SK-N-DZ (cell line): ENCODE data around the gene NID1.
"Not testable (repeated sequence)": the region's sequence is repeated elsewhere in the genome, so short reads cannot be mapped to it uniquely, and the experiment has no call there.

Experiments
- DNase-seq: peaks from one replicate; pipeline ENCODE4 v3.0.0-alpha.2; 2015; ENCODE audit warnings: low spot score

The NID1 gene

DNA sequence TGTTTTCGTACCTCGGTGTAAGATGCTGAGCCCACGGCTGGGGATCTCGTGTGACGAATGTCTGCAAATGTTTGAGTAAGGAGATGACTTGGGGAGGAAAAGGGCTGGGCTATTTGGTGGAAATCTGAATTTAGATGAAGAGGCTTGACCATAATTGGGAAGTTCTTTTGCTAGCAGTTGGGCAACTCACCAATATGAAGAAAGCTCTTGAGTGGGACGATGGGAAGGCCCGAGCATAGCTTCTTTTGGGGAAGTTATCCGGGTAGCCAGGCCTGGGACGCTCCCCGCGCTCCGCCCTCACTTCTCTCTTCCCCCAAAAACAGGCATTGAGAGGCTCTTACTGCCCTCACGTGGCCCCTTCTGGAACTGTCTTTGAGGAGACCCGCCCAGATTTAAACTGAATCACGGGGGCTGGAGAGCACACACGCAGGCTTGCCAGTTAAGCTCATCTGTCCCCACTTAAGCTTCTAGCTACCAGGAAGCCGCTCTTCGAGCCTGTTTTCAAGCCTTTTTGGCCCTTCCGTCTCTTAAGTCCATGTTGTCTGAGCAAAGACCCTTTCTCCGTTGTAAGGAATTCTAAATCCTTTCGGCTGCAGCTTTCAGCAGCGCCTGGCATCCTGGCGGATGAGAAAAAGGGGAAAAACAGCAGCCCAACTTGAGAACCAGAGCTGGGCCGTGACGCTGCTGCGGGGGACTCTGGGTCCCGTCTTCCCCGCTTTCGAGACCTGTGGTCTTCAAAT lies 93.1 kb downstream of the NID1 start:
- DNase-seq: peak; percentile 83

DNA sequence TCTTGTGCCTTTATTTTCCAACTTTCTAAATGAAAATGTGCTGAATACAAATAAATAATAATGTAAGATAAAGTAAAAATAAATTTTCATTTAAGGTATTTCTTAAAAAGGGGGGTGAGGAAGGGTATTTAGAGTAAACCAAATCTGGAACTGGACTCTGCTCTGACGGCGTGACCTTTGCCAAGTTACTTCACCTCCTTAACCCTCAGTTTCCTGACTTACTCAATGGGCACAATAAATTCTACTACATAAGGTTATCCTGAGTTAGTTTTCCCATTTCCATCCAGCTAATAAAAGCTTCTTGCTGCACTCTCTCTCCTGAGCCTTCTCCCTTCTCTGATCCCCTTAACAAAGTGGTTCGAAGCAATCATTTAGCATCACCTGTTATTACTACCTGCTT lies 93.9 kb downstream of the NID1 start:
- no peak for DNase-seq

DNA sequence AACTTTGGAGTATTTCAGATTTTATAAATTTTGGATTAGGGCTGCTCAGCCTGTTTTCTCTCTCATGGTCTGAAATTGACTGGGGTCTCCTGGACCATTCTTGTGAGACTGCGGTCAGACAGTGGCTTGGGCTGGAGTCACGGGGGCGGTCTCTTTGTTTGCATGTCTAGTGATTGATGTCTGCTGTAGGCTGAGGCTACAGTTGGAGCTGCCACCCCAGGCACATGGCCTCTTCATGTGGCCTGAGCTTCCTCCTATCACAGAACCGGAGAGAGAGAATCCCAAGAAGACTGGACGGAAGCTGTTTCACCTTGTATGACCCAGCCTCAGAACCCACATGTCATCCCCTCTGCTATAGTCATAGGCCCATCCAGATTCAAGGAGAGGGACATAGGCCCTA lies 96.1 kb downstream of the NID1 start:
- DNase-seq: no peak

DNA sequence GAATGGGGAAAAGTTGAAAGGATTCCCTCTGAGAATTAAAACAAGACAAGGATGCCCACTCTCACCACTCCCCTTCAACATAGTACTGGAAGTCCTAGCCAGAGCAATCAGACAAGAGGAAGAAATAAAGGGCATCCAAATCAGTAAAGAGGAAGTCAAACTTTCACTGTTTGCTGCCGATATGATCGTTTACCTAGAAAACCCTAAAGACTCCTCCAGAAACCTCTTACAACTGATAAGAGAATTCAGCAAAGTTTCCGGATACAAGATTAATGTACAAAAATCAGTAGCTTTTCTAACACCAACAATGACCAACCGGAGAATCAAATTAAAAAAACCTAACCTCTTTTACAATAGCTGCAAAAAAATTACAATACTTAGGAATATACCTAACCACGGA lies 98.8 kb downstream of the NID1 start:
- not testable (repeated sequence) for DNase-seq

DNA sequence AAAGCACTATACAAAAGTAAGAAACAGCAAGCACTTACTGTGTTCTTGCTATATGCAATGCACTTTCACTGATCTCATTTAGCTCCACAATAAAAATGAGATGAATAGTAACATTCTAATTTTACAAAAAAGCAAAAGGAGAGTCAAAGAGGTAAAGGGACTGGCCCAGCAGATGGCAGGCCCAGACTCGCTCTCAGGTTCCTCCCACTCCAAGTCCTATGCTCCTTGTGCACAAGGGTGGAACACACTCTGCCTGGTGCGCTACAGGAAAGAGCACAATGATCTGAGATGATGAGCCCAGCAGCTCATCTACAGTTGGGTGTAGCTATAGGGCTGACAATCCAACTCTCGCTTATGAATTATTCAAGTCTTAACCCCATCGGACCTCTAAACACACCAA lies 104.1 kb downstream of the NID1 start:
- no peak for DNase-seq

DNA sequence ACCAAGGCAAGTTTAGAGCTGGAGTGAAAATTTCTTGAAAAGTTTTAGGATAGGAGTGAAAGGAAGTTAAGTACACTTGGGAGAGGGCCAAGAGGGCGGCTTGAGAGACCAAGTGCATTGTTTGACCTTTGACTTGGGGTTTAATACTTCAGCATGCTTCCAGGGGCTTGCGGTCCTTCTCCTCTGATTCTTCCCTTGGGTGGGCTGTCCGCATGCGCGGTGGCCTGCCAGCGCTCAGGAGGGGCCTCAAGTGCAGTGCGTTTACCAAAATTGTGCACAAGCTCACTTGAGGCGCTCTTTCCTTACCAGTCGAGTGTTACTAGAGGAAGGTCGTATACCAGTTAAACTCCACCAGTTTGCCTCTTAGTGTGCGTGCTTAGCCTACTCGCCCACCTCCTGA lies 106.9 kb downstream of the NID1 start:
- DNase-seq: no peak

DNA sequence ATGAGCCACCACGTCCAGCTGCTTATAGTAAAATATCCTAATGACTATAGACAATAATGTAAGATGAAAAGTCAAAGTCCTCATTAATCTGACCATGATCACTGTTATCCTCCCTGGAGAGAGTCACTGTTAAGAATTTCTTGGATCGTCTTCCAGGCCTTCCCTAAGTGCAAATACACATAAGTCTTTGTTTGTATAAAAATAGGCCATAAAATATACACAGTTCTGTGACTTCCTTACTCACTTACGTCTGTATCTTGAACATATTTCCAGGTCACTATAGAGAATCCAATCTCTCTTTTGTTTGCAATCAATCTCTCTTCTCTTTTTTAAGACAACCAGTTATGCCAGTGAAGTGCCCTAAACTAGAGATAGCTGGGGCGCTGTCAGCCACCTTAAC lies 109.1 kb downstream of the NID1 start:
- DNase-seq: no peak

DNA sequence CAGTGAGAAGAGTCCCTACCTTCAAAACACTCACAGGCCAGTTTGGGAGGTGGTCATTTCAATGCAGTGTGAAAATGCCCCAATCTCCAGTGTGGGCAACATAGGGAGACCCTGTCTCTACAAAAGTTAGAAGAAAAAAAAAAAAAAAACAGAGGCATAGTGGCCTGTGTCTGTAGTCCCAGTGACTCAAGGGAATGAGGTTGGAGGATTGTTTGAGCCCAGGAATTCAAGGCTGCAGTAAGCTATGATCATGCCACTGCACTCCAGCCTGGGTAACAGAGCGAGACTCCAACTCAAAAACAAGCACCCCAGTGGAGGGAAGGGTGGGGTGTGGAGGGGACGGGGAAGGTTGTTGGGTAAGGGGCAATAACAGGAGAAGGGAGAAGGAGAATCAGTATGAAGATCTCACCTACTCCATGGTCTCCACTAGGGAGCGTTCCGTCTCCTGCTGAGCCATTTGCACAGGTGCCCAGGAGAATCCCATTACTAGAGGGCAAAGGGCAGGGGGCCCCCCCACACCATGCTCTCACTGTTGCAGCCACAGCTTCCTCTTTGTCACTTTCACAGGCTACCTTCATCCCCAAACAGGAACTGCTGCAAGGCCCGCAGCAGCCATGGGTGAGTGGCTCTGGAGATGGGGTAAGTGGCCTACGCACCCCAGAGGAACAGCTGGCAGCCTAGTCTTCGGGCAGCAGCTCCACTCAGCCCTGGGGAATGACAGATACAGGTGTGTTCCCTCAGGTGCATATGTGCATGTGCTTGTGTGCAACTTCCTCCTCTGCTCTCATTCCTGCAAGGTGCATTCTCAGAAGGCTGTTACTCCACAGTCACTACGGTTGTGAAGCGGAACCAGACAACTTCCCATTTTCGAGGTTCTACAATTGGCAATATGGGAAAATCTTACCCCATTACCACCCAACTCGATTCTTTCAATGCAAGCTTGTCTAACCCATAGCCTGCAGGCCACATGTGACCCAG lies 110.3 kb downstream of the NID1 start:
- no peak for DNase-seq

DNA sequence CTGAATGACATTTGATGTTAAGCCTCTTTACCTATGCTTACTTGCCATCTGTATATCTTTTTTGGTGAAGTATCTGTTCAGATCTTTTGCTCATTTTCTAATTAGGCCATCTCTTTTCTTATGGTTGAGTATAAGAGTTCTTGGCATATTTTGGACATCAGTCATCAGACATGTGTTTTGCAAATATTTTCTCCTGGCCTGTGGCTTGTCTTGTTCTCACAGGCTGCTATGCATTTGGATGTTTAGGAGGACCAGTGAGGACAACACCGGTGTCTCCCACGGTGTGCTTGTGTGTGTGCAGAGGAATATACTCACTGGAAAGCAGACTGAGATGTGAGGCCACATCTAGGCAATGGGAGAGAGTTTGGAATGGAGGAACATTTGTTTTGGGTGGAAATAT lies 111.1 kb downstream of the NID1 start:
- no peak for DNase-seq

DNA sequence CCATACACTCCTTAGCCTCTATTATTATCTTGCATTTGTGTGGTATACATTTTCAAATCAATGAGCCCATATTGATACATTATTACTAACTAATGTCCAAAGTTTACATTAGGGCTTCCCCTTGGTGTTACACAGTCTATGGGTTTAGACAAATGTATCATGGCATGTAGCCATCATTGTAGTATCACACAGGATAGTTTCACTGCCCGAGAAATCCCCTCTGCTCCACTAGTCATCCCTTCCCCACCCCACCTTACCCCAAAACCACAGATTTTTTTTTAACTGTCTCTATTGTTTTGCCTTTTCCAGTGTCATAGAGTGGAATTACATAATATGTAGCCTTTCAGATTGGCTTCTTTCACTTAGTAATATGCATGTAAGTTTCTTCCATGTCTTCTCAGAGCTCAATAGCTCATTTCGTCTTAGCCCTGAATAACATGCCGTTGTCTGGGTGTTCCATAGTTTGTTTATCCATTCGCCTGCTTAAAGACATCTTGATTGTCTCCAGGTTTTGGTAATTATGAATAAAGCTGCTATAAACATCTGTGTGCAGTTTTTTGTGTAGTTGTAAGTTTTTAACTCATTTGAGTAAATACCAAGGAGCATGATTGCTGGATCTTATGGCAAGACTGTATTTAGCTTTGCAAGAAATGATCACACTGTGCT lies 111.8 kb downstream of the NID1 start:
- DNase-seq: no peak

DNA sequence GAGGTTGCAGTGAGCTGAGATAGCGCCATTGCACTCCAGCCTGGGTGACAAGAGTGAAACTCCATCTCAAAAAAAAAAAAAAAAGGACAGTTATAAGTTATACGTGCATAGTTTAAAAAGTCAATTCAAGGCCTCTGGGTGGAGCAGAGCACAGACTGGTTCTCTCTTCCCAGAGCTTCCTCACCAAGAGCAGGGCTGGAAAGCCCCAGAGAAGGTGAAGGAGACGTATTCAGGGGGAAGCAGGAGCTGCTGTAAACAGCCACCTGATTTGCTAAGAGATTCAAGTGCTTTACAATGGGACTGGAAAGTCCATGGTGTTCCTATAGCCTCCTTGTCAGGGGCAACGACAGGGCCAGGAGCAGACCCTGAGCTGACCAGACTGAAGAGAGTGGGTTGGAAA lies 113.2 kb downstream of the NID1 start:
- no peak for DNase-seq

DNA sequence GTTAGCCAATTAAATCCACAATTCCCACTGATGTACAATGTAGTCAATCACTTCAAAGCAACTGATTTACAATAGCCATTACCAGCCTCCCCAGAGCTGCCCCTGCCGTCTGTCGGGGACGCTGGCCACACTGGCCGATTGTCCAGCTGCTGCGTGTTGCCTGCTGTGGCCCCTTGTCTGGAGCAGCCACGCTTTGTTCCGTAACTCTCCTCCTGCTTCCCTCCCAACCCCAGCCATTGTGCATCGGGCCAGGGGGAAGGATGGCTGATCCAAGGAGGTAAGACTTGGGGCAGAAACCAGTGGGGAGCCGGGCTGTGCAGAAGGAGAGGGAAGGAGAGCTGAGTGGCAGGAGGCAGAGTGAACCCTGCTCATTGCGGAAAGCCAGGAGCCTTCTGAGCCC lies 114.6 kb downstream of the NID1 start:
- DNase-seq: no peak

DNA sequence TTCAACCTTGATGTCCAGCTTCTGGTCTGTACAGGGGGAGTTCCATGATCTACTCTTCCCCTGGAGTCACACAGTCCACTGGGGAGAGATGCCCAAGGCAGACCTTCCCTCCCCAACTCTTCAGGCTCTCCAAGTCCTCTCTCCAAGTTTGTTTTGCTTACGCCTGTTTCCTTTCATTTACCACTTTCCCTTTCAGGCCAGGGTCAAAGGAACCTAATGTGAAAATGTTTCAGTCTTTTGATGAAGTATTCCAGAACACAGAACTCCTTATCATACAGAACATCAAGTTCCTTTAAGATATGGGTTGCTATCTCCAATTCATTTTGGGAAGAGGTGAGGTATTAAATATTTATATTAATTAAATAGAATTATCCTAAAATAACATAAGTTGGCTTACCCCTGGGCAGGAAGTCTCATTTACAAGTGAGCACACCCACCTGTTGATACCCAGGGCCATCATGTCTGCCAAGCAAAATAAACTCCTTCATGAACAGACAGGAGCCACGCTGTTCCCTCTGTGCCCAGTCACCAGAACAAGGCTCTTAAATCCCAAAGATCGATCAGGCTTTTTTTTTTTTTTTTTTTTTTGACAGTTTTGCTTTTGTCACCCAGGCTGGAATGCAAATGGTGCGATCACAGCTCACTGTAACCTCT lies 116.0 kb downstream of the NID1 start:
- no peak for DNase-seq

DNA sequence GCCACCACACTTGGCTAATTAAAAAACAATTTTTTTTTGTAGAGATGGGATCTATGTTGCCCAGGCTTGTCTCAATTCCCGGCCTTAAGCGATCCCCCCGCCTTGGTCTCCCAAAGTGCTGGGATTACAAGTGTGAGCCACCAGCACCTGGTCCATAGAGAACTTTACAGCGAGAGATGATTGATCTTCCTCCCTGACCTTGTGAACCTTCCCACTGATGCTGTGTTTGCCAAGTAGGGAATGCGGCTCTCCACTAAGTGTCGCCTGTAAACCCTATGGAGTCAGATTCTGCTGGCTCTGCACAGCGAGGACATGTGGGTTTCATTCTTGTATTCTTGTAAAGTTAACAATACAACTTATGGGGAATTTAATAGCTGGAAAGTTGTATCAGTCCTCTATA lies 116.9 kb downstream of the NID1 start:
- DNase-seq: no peak

DNA sequence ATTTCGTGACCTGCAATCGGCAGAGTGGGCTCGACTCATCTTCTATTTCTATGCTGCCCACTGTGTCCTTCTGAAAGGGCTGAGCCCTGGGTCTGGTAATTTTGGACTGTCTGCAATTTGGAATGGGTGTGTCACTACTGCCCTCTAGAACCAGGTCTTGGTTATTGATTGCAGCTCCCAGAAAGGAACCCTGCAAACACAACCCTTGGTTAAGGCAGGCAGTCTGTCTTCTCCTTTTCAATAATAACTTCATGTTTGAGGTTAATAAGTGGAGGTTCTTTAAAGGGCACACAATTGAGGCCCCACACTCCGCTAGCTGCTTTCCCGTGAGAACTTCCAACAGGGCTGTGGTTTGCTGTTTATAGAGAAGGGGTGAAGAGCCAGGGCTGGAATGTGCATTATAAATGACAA lies 118.3 kb downstream of the NID1 start:
- DNase-seq: no peak

DNA sequence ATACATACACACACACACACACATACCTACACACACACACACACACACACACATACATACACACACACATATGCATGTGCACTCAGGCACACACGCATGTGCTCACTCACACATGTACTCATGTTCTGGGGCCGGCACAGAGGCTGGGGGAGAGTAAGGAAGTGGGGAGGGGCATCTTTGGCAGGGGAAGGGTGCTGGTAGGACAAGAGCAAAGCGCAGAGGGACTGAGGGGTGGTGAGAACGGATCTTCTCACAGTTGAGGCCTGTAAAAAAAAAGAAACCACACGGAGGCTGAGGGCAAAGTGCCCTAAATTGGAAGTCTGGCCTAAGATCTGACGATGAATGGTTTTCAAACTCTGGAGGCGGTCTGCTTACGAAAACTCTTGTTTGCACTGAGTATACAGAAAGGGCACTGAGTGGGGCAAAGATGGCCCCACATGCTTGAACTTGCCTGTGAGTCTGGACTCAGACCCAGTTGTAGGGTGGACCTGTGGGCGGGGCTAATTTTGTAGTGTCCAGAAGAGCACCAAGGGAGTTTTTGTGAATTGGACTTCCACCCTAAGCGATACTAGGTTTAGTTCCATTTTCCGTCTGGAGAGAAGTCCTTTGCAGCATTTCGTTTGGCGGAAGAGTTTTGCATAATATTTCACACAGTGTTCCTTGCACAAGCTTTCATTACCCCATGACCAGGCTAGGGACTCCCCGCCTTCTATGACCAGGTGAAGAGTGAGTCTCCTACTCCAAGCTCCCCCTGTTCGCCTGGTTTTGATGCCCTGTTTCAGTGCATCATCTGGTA lies 118.9 kb downstream of the NID1 start:
- DNase-seq: no peak

DNA sequence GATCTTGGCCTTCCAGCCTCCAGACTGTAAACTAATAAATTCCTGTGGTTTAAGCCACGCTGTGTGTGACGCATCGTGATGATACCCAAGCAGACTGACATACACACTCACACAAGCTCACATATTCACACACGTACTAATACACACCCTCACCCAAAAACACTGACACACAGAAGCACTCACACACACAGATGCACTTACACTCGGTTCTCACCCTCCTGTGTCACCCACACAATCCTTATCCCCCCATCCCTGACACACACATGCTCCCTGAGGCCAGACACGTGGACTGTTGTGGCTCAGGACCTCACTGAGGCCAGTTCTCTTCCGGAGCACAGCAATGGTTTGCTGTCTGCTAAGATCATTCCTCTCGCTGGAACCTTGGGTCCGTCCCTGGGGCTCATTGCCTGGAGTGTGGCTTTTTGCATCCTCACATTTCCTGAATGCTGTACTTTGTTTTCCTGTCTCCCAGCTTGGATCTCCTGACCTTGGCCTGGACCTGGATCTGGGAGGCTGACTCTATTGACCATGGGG lies 121.2 kb downstream of the NID1 start:
- no peak for DNase-seq

DNA sequence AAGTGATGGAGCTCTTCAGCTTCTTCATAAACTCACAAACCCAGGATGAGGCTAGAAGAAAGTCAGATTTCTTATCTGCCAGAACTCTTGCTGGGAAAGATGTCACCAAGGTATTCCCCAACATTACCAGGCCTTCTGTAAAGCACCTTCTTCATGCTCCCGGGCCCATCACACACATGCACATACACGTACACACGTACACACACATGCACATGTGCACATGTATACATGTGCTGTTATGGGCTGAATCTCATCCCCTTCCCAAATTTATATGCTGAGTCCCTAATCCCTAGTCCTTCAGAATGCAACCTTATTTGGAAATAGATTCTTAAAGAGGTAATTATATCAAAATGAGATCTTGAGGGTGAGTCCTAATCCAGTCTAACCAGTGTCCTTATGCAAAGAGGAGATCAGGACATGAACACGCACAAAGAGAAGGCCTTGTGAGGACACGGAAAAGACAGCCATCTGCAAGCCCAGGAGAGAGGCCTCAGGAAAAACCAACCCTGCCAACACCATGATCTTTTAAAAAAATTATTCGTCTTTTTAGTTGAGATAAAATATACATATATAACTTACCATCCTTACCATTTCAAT lies 121.8 kb downstream of the NID1 start:
- no peak for DNase-seq

DNA sequence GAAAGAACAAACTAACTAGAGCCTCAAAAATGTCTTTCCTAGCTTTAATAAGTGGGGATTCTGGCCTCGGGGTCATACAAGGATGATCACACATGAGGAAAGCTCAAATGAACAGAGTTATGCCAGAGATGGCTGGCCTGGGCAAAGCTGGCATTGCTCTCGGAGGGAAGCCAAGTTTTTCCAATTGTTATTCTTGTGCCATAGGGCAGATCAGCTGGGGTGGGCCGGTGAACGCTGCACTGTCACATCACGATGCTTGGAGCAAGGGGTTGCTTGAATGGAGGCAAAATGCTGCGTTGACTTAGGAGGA lies 122.3 kb downstream of the NID1 start:
- DNase-seq: no peak

DNA sequence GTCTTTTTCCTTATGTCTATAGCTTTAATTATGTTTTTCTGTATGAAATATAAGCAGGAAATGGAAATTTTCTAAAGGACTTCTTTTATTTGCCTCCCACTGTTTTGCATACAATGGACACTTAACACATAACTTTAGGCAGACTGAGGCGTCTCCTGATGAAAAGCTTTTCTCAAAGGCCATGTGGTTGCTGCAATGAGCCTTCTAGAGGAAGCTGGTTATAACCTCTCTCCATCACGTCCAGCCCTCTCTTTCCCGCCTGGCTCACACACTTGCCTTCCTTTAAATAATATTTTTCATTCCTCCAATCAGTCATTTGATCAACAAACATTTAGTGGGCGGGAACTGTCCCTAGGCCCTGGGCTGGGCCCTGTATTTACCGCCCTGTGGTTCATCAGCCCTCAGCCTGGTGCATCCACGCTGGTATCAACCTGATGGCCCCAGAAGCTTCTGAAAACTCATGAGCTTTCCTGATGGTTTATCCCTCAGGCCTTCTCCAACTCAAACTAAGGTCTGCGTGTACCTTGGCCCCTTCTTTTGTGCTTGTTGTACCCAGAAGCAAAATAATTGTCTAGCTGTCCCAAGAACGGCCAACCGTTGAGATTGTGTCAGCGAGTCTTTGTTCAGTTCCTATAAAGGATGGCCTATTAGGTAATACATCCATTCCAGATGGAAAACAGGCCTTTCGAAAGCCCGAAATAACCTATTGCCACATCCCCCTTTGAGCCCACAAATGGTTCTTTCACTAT lies 122.8 kb downstream of the NID1 start:
- DNase-seq: no peak
